ENCODE measurements around the gene BICD1.

GRCh38 chr12:32118806-32119205 lies 12.2 kb downstream of the BICD1 start:
- no peak for TF ChIP-seq CTCF (conservative IDR thresholded peaks at IDR 0.05; ENCODE audit: low read depth, low read length)
- TF ChIP-seq EZH2 (IDR thresholded peaks at IDR 0.05; ENCODE audit: low read length, unreplicated experiment), result no peak
